Measurements from ENCODE around the gene MCMBP. TPM values are rescaled to one million over a fixed set of nuclear protein-coding genes. Genes with fewer than 3 reads are reported as not detected.
"Not testable (repeated sequence)": the region's sequence is repeated elsewhere in the genome, so short reads cannot be mapped to it uniquely, and the experiment has no call there.

Gene MCMBP
- total and polyA plus RNA-seq, 3 donors from 2014 or later, result 42.3 to 47.9 (median 47.4) TPM

DNA sequence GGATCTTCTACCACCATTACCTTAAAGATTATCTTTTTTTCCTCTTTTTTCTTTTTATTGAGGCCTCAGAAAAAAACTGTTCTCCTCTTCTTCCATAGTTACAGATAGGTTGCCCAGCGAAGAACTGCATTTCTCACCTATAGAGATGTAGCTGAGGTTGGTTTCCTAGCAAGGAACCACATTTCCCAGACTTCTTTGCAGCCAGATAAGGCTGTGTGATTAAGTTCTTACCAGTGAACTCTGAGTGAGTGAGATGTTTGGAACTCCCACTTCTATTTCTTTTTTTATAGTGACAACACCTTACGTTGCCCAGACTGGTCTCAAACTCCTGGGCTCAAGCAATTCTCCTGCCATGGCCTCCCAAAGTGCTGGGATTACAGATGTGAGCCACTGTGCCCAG, 5.9 kb upstream of the MCMBP start:
- H3K27me3 ChIP-seq, result no peaks in the 10 kb centered on the region
- no peak overlapping the region for H3K27ac ChIP-seq
- H3K4me1 ChIP-seq, result no peaks in the 10 kb centered on the region
- H3K36me3 ChIP-seq (ENCODE audit: low read depth, missing control alignments), result no peaks in the 10 kb centered on the region
- intact Hi-C loops (cut with DNase I; ENCODE audit: low total_unique reads), result no loop called here
- H3K4me3 ChIP-seq, result no peak overlapping the region
- DNase-seq, result no peak
- 85 to 90% methylated on average over 2 of the region's 2 CpGs for WGBS, 2 donors
- H3K9me3 ChIP-seq, result no peaks in the 10 kb centered on the region
- TF ChIP-seq, protein P1, sequence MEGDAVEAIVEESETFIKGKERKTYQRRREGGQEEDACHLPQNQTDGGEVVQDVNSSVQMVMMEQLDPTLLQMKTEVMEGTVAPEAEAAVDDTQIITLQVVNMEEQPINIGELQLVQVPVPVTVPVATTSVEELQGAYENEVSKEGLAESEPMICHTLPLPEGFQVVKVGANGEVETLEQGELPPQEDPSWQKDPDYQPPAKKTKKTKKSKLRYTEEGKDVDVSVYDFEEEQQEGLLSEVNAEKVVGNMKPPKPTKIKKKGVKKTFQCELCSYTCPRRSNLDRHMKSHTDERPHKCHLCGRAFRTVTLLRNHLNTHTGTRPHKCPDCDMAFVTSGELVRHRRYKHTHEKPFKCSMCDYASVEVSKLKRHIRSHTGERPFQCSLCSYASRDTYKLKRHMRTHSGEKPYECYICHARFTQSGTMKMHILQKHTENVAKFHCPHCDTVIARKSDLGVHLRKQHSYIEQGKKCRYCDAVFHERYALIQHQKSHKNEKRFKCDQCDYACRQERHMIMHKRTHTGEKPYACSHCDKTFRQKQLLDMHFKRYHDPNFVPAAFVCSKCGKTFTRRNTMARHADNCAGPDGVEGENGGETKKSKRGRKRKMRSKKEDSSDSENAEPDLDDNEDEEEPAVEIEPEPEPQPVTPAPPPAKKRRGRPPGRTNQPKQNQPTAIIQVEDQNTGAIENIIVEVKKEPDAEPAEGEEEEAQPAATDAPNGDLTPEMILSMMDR (IDR thresholded peaks at IDR 0.05), result no peak
- no peak for TF ChIP-seq POLR2A (IDR thresholded peaks at IDR 0.05)

DNA sequence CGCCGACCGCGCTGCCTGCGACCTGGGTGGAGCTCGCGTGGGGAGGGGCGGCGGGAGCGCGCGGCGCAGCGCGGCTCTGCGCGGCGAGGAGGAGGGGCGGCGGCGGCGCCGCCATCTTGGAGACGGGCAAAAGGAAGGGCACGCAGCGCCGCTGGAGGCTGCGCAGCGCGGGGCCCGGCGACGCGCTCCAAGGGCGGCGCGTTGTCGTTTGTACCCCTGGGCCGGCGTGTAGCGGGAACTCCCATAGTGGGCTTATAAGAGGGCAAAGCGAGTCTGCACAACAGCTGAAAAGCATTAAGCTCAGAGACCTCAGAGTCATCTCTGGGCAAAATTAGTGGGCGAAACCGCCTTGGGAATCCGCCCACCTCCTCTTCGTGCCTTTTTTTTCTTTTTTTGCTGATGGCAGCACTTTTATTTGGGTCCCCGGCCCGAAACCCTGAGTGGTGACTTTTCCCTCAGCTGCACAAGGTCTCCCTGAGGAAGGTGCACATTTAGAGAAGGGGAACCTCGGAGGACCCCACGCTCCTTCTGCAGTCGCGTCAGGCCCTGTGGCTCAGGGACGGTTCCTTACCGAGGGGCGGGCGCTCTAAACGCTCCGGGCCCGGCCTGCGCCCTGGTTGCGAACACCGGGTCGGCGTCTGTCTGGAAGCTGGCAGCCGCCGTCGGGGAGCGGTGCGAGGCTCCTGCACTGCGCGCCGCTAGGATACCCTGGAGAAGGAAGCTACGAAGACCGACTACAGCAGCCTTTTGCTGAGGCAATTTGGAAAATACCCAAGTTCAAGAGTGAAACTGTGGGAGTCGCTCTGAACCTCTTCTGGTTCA, 428 bp upstream of the MCMBP start:
- WGBS, 2 donors, result 0 to 1% methylated on average over 19 to 74 of the region's 75 CpGs
- TF ChIP-seq, protein P1 (IDR thresholded peaks at IDR 0.05), result peak in 1 of 3 experiments; percentile 3
- no peak for TF ChIP-seq POLR2A (IDR thresholded peaks at IDR 0.05)
- Histone ChIP-seq H3K9me3 (no peaks in the 10 kb centered on the region), H3K27ac (peak overlapping the region; percentile 86 to 90), H3K27me3 (no peaks in the 10 kb centered on the region), H3K4me1 (peaks cover 8% of the 10 kb centered on the region), H3K4me3 (peak overlapping the region; percentile 86 to 87), H3K36me3 (ENCODE audit: low read depth, missing control alignments) (no peaks in the 10 kb centered on the region)
- intact Hi-C loops (cut with DNase I; ENCODE audit: low total_unique reads), result no loop called here
- DNase-seq, result peak; percentile 89

DNA sequence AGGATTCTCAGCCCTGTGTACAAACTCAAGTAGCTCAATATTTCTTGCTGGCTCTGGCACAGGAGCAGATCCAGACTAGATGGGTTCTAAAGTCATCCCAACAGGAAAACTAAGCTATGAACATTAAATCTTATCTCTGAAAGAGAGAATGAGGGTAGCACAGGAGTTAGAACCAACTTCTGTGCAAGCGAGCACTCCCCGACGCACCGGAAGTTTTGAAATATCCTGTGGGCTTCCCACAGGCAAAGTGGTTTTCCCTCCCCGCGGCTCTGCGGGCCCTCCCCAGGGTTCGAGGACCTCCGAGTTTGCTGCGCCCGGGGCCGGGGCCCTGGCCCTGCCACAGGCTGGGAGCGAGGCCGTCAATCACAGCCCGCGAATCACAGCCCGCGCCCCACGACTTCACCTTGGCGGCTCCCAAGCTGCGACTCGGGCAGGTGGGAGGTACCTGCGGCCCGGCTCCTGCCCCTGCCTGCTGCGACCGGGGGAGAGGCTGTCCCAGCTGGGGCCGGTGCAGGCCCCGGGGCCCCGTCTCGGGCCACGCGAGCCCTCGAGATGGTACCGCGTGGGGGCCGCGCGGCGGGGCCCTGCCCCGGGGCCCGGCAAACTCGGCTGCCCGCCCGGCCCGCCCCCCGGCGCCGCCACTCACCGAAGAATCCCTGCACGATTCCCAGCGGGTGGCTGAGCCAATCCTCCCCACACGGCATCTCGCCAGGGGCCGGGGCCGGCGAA, 598 bp downstream of the MCMBP start:
- H3K36me3 ChIP-seq (ENCODE audit: low read depth, missing control alignments), result no peaks in the 10 kb centered on the region
- intact Hi-C loops (cut with DNase I; ENCODE audit: low total_unique reads), result no loop called here
- TF ChIP-seq POLR2A (IDR thresholded peaks at IDR 0.05), result no peak
- TF ChIP-seq, protein P1 (IDR thresholded peaks at IDR 0.05), result no peak
- no peaks in the 10 kb centered on the region for H3K27me3 ChIP-seq
- 0 to 1% methylated on average over 6 to 41 of the region's 56 CpGs for WGBS, 2 donors
- peak overlapping the region; percentile 86 to 90 for H3K27ac ChIP-seq
- H3K4me1 ChIP-seq, result peaks cover 8% of the 10 kb centered on the region
- peak; percentile 62 for DNase-seq
- H3K9me3 ChIP-seq, result no peaks in the 10 kb centered on the region
- H3K4me3 ChIP-seq, result peak overlapping the region; percentile 86 to 87

DNA sequence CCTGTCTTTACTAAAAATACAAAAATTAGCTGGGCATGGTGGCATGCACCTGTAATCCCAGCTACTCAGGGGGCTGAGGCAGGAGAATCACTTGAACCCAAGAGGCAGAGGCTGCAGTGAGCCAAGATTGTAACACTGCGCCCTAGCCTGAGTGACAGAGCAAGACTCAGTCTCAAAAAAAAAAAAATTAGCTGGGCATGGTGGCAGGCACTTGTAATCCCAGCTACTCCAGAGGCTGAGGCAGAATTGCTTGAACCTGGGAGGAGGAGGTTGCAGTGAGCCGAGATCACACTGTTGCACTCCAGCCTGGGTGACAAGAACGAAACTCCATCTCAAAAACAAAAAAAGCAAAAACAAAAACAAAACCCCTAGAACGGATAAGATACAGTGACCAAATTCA, 3.2 kb downstream of the MCMBP start:
- H3K27ac ChIP-seq; H3K36me3 ChIP-seq (ENCODE audit: low read depth, missing control alignments); H3K4me3 ChIP-seq; H3K4me1 ChIP-seq; DNase-seq; H3K27me3 ChIP-seq; intact Hi-C loops (cut with DNase I; ENCODE audit: low total_unique reads); H3K9me3 ChIP-seq: not testable (repeated sequence)
- 76 to 83% methylated on average over 4 of the region's 4 CpGs for WGBS, 2 donors

DNA sequence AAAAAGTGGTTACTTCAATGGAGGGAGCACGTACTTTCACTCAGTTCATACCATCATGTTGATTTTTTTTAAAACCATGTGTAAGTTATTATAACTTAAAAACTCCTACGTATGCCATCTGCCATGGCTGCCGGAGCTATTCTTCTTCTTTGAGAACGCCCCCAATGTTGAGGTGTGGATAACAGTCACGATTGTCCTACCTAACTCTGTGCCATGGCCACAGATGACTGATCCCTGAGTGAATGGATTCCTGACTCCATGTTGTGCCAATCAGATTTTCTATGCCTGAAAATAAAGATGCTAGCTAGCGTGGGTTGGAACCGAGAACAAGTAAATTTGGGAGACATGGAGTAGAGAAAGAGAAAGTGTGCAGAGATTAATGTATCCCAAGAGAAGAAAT, 5.3 kb downstream of the MCMBP start:
- H3K27me3 ChIP-seq, result no peaks in the 10 kb centered on the region
- no peak for DNase-seq
- H3K27ac ChIP-seq, result no peak overlapping the region
- H3K4me3 ChIP-seq, result no peak overlapping the region
- WGBS, 2 donors, result 69 to 77% methylated on average over 7 of the region's 7 CpGs
- no peaks in the 10 kb centered on the region for H3K36me3 ChIP-seq (ENCODE audit: low read depth, missing control alignments)
- H3K4me1 ChIP-seq, result peaks cover 8% of the 10 kb centered on the region
- intact Hi-C loops (cut with DNase I; ENCODE audit: low total_unique reads), result no loop called here
- TF ChIP-seq, protein P1 (IDR thresholded peaks at IDR 0.05), result no peak
- no peak for TF ChIP-seq POLR2A (IDR thresholded peaks at IDR 0.05)
- H3K9me3 ChIP-seq, result no peaks in the 10 kb centered on the region

Measured in testis (tissue), 3 donors.